ENCODE measurements around the gene SP140L. TPM values are rescaled to one million over a fixed set of nuclear protein-coding genes. Genes with fewer than 3 reads are reported as not detected.

The SP140L gene
- total RNA-seq, 1 experiment from 2014 or later = 16.6 TPM

DNA sequence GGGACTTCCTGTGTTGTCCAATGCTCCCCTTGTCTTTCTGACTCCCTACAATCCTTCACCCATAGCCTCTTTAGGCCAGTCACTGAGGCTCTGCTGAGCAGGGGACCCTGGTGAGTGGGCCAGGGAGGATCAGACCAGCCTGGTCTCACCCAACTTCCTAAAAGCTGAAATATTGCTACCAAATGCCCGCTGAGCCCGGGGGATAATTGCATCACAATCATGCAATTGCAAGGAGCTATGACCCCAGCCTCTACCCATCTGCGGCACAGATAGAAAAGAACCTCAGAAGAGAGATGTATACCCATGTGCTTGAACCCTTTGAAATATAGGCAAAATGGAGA, 85.3 kb downstream of the SP140L start:
- in situ Hi-C loops (cut with HindIII; ENCODE audit: low pct_unique_long_range_greater_than_20kb, low sequenced_read_pairs) (no loop called here), intact Hi-C loops (cut with micrococcal nuclease; ENCODE audit: unreplicated experiment) (no loop called here)
- ChIA-PET CTCF (interaction anchor here (0.6 kb wide), 1 partner anchor 504 kb away, joined by 8 read pairs; no protein-coding TSS in a partner anchor), POLR2A (no interaction called here)
- Histone ChIP-seq H3K4me1 (ENCODE audit: control insufficient read depth, insufficient read depth, low read length) (peaks cover 9% of the 10 kb centered on the region), H3K4me3 (ENCODE audit: low read depth in 2 of 2, low read length in 2 of 2) (peak overlapping the region; percentile 63 to 86), H3K27me3 (ENCODE audit: control insufficient read depth, insufficient read depth, low read length) (no peaks in the 10 kb centered on the region), H3K9me3 (ENCODE audit: control insufficient read depth, insufficient read depth, low read depth, low read length) (no peaks in the 10 kb centered on the region), H3K27ac (ENCODE audit: low read length) (peak overlapping the region; percentile 69), H3K36me3 (ENCODE audit: control insufficient read depth, insufficient read depth, low read length) (no peaks in the 10 kb centered on the region)
- DNase-seq (ENCODE audit: low read depth, low spot score) (no peak), ATAC-seq (peak; percentile 21)
- no TSS peak for BruUV-seq (replicated peaks)
- TF ChIP-seq TCF7L2 (IDR thresholded peaks at IDR 0.05; ENCODE audit: low read depth, low read length) (no peak), SIN3A (IDR thresholded peaks at IDR 0.05; ENCODE audit: borderline replicate concordance, insufficient read depth, low read depth, low read length) (no peak), POLR2AphosphoS5 (IDR thresholded peaks at IDR 0.05; ENCODE audit: low read depth, low read length) (no peak)
- TF ChIP-seq, protein P1, sequence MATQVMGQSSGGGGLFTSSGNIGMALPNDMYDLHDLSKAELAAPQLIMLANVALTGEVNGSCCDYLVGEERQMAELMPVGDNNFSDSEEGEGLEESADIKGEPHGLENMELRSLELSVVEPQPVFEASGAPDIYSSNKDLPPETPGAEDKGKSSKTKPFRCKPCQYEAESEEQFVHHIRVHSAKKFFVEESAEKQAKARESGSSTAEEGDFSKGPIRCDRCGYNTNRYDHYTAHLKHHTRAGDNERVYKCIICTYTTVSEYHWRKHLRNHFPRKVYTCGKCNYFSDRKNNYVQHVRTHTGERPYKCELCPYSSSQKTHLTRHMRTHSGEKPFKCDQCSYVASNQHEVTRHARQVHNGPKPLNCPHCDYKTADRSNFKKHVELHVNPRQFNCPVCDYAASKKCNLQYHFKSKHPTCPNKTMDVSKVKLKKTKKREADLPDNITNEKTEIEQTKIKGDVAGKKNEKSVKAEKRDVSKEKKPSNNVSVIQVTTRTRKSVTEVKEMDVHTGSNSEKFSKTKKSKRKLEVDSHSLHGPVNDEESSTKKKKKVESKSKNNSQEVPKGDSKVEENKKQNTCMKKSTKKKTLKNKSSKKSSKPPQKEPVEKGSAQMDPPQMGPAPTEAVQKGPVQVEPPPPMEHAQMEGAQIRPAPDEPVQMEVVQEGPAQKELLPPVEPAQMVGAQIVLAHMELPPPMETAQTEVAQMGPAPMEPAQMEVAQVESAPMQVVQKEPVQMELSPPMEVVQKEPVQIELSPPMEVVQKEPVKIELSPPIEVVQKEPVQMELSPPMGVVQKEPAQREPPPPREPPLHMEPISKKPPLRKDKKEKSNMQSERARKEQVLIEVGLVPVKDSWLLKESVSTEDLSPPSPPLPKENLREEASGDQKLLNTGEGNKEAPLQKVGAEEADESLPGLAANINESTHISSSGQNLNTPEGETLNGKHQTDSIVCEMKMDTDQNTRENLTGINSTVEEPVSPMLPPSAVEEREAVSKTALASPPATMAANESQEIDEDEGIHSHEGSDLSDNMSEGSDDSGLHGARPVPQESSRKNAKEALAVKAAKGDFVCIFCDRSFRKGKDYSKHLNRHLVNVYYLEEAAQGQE (IDR thresholded peaks at IDR 0.05; ENCODE audit: insufficient read depth in 1 of 2, low read depth in 2 of 2, low read length in 1 of 2) = no peak
- TF ChIP-seq, protein P2, sequence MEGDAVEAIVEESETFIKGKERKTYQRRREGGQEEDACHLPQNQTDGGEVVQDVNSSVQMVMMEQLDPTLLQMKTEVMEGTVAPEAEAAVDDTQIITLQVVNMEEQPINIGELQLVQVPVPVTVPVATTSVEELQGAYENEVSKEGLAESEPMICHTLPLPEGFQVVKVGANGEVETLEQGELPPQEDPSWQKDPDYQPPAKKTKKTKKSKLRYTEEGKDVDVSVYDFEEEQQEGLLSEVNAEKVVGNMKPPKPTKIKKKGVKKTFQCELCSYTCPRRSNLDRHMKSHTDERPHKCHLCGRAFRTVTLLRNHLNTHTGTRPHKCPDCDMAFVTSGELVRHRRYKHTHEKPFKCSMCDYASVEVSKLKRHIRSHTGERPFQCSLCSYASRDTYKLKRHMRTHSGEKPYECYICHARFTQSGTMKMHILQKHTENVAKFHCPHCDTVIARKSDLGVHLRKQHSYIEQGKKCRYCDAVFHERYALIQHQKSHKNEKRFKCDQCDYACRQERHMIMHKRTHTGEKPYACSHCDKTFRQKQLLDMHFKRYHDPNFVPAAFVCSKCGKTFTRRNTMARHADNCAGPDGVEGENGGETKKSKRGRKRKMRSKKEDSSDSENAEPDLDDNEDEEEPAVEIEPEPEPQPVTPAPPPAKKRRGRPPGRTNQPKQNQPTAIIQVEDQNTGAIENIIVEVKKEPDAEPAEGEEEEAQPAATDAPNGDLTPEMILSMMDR (IDR thresholded peaks at IDR 0.05) = no peak

- BruUV-seq (replicated peaks) = no TSS peak
- POLR2A ChIA-PET = no interaction called here
- Histone ChIP-seq H3K4me3 (ENCODE audit: low read depth in 2 of 2, low read length in 2 of 2) (peak overlapping the region in 1 of 2 experiments; percentile 86; a peak in 1 of 4 replicates), H3K4me1 (ENCODE audit: control insufficient read depth, insufficient read depth, low read length) (peaks cover 13% of the 10 kb centered on the region), H3K27ac (ENCODE audit: low read length) (no peak overlapping the region), H3K27me3 (ENCODE audit: control insufficient read depth, insufficient read depth, low read length) (no peaks in the 10 kb centered on the region), H3K9me3 (ENCODE audit: control insufficient read depth, insufficient read depth, low read depth, low read length) (no peaks in the 10 kb centered on the region), H3K36me3 (ENCODE audit: control insufficient read depth, insufficient read depth, low read length) (no peaks in the 10 kb centered on the region)
- ATAC-seq (no peak), DNase-seq (ENCODE audit: low read depth, low spot score) (no peak)
- TF ChIP-seq, protein P2 (IDR thresholded peaks at IDR 0.05) = no peak
- no peak for TF ChIP-seq POLR2AphosphoS5 (IDR thresholded peaks at IDR 0.05; ENCODE audit: low read depth, low read length)
- TF ChIP-seq, protein P1 (IDR thresholded peaks at IDR 0.05; ENCODE audit: insufficient read depth in 1 of 2, low read depth in 2 of 2, low read length in 1 of 2) = no peak
- TF ChIP-seq TCF7L2 (IDR thresholded peaks at IDR 0.05; ENCODE audit: low read depth, low read length) = no peak
- no peak for TF ChIP-seq SIN3A (IDR thresholded peaks at IDR 0.05; ENCODE audit: borderline replicate concordance, insufficient read depth, low read depth, low read length)
- intact Hi-C loops (cut with micrococcal nuclease; ENCODE audit: unreplicated experiment) (no loop called here), in situ Hi-C loops (cut with HindIII; ENCODE audit: low pct_unique_long_range_greater_than_20kb, low sequenced_read_pairs) (no loop called here)
- CTCF ChIA-PET = no interaction called here
Observed at GRCh38 chr2:230412846-230413245, 85.9 kb downstream of the SP140L start.
